Mononuclear cell (primary cell): ENCODE results near the gene FIG4. TPM values are rescaled to one million over a fixed set of nuclear protein-coding genes. Genes with fewer than 3 reads are reported as not detected.
"Not testable (repeated sequence)": the region's sequence is repeated elsewhere in the genome, so short reads cannot be mapped to it uniquely, and the experiment has no call there.

Source experiments
- H3K27me3 ChIP-seq: 2 replicates; pipeline ENCODE4 v1.6.0; 2011; ENCODE audit warnings: low read length, control low read depth; ENCODE audit not compliant: insufficient read depth
- H3K4me1 ChIP-seq: 2 replicates; pipeline ENCODE4 v1.5.1; 2011; ENCODE audit warnings: mild to moderate bottlenecking, low read length, control low read depth; ENCODE audit not compliant: insufficient read depth
- H3K4me3 ChIP-seq: 2 replicates; pipeline ENCODE4 v1.5.1; 2011; ENCODE audit warnings: mild to moderate bottlenecking, low read length, moderate library complexity
- H3K9me3 ChIP-seq: 2 replicates; pipeline ENCODE4 v1.5.1; 2011; ENCODE audit warnings: low read depth, mild to moderate bottlenecking, control low read depth, low read length
- total RNA-seq: library from RNA; depleted of rRNA; stranded (reverse); fragments of >200 nt; gene quantifications from one replicate; pipeline ENCODE4 v1.2.3, GENCODE V29; 2012

FIG4 gene
- total RNA-seq, 1 donor: 9.3 TPM

GRCh38 chr6:109821428-109821827 is 130.3 kb downstream of the FIG4 start:
- Histone ChIP-seq H3K9me3 (no peaks in the 10 kb centered on the region), H3K4me3 (no peak overlapping the region), H3K27me3 (no peaks in the 10 kb centered on the region), H3K4me1 (peaks cover 16% of the 10 kb centered on the region)

- Histone ChIP-seq H3K4me1 (peaks cover 16% of the 10 kb centered on the region), H3K27me3 (no peaks in the 10 kb centered on the region), H3K9me3 (no peaks in the 10 kb centered on the region), H3K4me3 (no peak overlapping the region)
Observed at GRCh38 chr6:109824105-109824504, 133.0 kb downstream of the FIG4 start.

GRCh38 chr6:109826551-109826950 is 135.5 kb downstream of the FIG4 start:
- Histone ChIP-seq H3K27me3 (no peaks in the 10 kb centered on the region), H3K4me3 (no peak overlapping the region), H3K4me1 (peaks cover 3% of the 10 kb centered on the region), H3K9me3 (no peaks in the 10 kb centered on the region)

- H3K9me3 ChIP-seq, H3K27me3 ChIP-seq, H3K4me1 ChIP-seq, H3K4me3 ChIP-seq: not testable (repeated sequence)
Observed at GRCh38 chr6:109831352-109831751, 140.3 kb downstream of the FIG4 start.

- Histone ChIP-seq H3K9me3 (no peaks in the 10 kb centered on the region), H3K4me3 (no peak overlapping the region), H3K4me1 (no peaks in the 10 kb centered on the region), H3K27me3 (no peaks in the 10 kb centered on the region)
Observed at GRCh38 chr6:109834131-109834530, 143.0 kb downstream of the FIG4 start.

- H3K4me1 ChIP-seq: no peaks in the 10 kb centered on the region
- no peaks in the 10 kb centered on the region for H3K27me3 ChIP-seq
- H3K4me3 ChIP-seq: no peak overlapping the region
- no peaks in the 10 kb centered on the region for H3K9me3 ChIP-seq
Observed at GRCh38 chr6:109834595-109835437, 143.7 kb downstream of the FIG4 start.

- H3K9me3 ChIP-seq: no peaks in the 10 kb centered on the region
Observed at GRCh38 chr6:109840034-109840433, 148.9 kb downstream of the FIG4 start.

GRCh38 chr6:109840796-109841195 is 149.7 kb downstream of the FIG4 start:
- Histone ChIP-seq H3K9me3 (no peaks in the 10 kb centered on the region), H3K4me3 (no peak overlapping the region), H3K27me3 (no peaks in the 10 kb centered on the region), H3K4me1 (no peaks in the 10 kb centered on the region)

More at GRCh38 chr6:109840034-109840433, 148.9 kb downstream of the FIG4 start:
- no peak overlapping the region for H3K4me3 ChIP-seq
- no peaks in the 10 kb centered on the region for H3K27me3 ChIP-seq
- no peaks in the 10 kb centered on the region for H3K4me1 ChIP-seq

GRCh38 chr6:109841869-109842268 is 150.8 kb downstream of the FIG4 start:
- H3K27me3 ChIP-seq: no peaks in the 10 kb centered on the region
- no peaks in the 10 kb centered on the region for H3K4me1 ChIP-seq
- H3K4me3 ChIP-seq: no peak overlapping the region
- no peaks in the 10 kb centered on the region for H3K9me3 ChIP-seq

GRCh38 chr6:109852713-109853112 is 161.6 kb downstream of the FIG4 start:
- Histone ChIP-seq H3K9me3 (no peaks in the 10 kb centered on the region), H3K4me3 (no peak overlapping the region), H3K27me3 (no peaks in the 10 kb centered on the region), H3K4me1 (no peaks in the 10 kb centered on the region)

GRCh38 chr6:109853426-109853825 is 162.3 kb downstream of the FIG4 start:
- Histone ChIP-seq H3K27me3 (no peaks in the 10 kb centered on the region), H3K4me3 (no peak overlapping the region), H3K9me3 (no peaks in the 10 kb centered on the region), H3K4me1 (no peaks in the 10 kb centered on the region)

GRCh38 chr6:109853951-109854350 is 162.9 kb downstream of the FIG4 start:
- H3K9me3 ChIP-seq: no peaks in the 10 kb centered on the region
- no peaks in the 10 kb centered on the region for H3K4me1 ChIP-seq
- H3K27me3 ChIP-seq: no peaks in the 10 kb centered on the region
- no peak overlapping the region for H3K4me3 ChIP-seq

GRCh38 chr6:109854541-109855308 is 163.6 kb downstream of the FIG4 start:
- Histone ChIP-seq H3K4me3 (no peak overlapping the region), H3K27me3 (no peaks in the 10 kb centered on the region), H3K4me1 (no peaks in the 10 kb centered on the region), H3K9me3 (no peaks in the 10 kb centered on the region)

GRCh38 chr6:109855476-109856040 is 164.5 kb downstream of the FIG4 start:
- not testable (repeated sequence) for H3K9me3 ChIP-seq, H3K27me3 ChIP-seq, H3K4me1 ChIP-seq

GRCh38 chr6:109861946-109862345 is 170.8 kb downstream of the FIG4 start:
- no peaks in the 10 kb centered on the region for H3K9me3 ChIP-seq
- H3K4me1 ChIP-seq: no peaks in the 10 kb centered on the region
- H3K27me3 ChIP-seq: peaks cover 4% of the 10 kb centered on the region
- H3K4me3 ChIP-seq: no peak overlapping the region

More at GRCh38 chr6:109855476-109856040, 164.5 kb downstream of the FIG4 start:
- not testable (repeated sequence) for H3K4me3 ChIP-seq
